ENCODE results near the gene FBXW11. TPM values are rescaled to one million over a fixed set of nuclear protein-coding genes. Genes with fewer than 3 reads are reported as not detected.
"Not testable (repeated sequence)": the region's sequence is repeated elsewhere in the genome, so short reads cannot be mapped to it uniquely, and the experiment has no call there.

The FBXW11 gene
- total RNA-seq, 4 donors from 2014 or later = 40.7 to 76.7 (median 49.1) TPM

GRCh38 chr5:171888051-171888481 lies 118.4 kb downstream of the FBXW11 start:
- no peak for TF ChIP-seq POLR2A (IDR thresholded peaks at IDR 0.05)
- no peak for TF ChIP-seq CTCF (IDR thresholded peaks at IDR 0.05)
- peaks cover 0 to 15% (median 0%) of the 10 kb centered on the region in 3 donors for H3K36me3 ChIP-seq

GRCh38 chr5:171886037-171886436 lies 120.4 kb downstream of the FBXW11 start:
- H3K4me3 ChIP-seq, H3K9me3 ChIP-seq, H3K27me3 ChIP-seq, DNase-seq, H3K4me1 ChIP-seq, H3K27ac ChIP-seq: not testable (repeated sequence)
- peaks cover 0 to 15% (median 0%) of the 10 kb centered on the region in 3 donors for H3K36me3 ChIP-seq

More at GRCh38 chr5:171888051-171888481, 118.4 kb downstream of the FBXW11 start:
- no peak overlapping the region for H3K27ac ChIP-seq
- no peaks in the 10 kb centered on the region for H3K9me3 ChIP-seq
- no peak overlapping the region for H3K4me3 ChIP-seq
- no peak for DNase-seq
- H3K27me3 ChIP-seq = no peaks in the 10 kb centered on the region
- H3K4me1 ChIP-seq = no peaks in the 10 kb centered on the region

- H3K4me1 ChIP-seq = no peaks in the 10 kb centered on the region
- H3K4me3 ChIP-seq = no peak overlapping the region
- peaks cover 0 to 10% (median 0%) of the 10 kb centered on the region in 3 donors for H3K36me3 ChIP-seq
- H3K27ac ChIP-seq = no peak overlapping the region
- DNase-seq = no peak
- no peaks in the 10 kb centered on the region for H3K27me3 ChIP-seq
- no peak for TF ChIP-seq POLR2A (IDR thresholded peaks at IDR 0.05)
- TF ChIP-seq CTCF (IDR thresholded peaks at IDR 0.05) = no peak
- no peaks in the 10 kb centered on the region for H3K9me3 ChIP-seq
Measured at GRCh38 chr5:171882118-171882517, 124.3 kb downstream of the FBXW11 start.

- Histone ChIP-seq H3K27me3 (no peaks in the 10 kb centered on the region), H3K36me3 (peaks cover 0 to 79% (median 0%) of the 10 kb centered on the region in 3 donors), H3K9me3 (no peaks in the 10 kb centered on the region), H3K27ac (no peak overlapping the region), H3K4me3 (no peak overlapping the region), H3K4me1 (no peaks in the 10 kb centered on the region)
- DNase-seq = no peak
- TF ChIP-seq CTCF (IDR thresholded peaks at IDR 0.05) = no peak
- TF ChIP-seq POLR2A (IDR thresholded peaks at IDR 0.05) = no peak
Measured at GRCh38 chr5:171874234-171874633, 132.2 kb downstream of the FBXW11 start.

GRCh38 chr5:171872666-171873065 lies 133.8 kb downstream of the FBXW11 start:
- no peaks in the 10 kb centered on the region for H3K4me1 ChIP-seq
- H3K27ac ChIP-seq = no peak overlapping the region
- peaks cover 0 to 93% (median 0%) of the 10 kb centered on the region in 3 donors for H3K36me3 ChIP-seq
- H3K4me3 ChIP-seq = no peak overlapping the region
- no peak for TF ChIP-seq CTCF (IDR thresholded peaks at IDR 0.05)
- TF ChIP-seq POLR2A (IDR thresholded peaks at IDR 0.05) = no peak
- no peaks in the 10 kb centered on the region for H3K27me3 ChIP-seq
- no peak for DNase-seq
- no peaks in the 10 kb centered on the region for H3K9me3 ChIP-seq

GRCh38 chr5:171871711-171872110 lies 134.7 kb downstream of the FBXW11 start:
- Histone ChIP-seq H3K4me1 (no peaks in the 10 kb centered on the region), H3K27ac (no peak overlapping the region), H3K9me3 (no peaks in the 10 kb centered on the region), H3K27me3 (no peaks in the 10 kb centered on the region), H3K4me3 (no peak overlapping the region), H3K36me3 (peaks cover 0 to 89% (median 0%) of the 10 kb centered on the region in 3 donors)
- DNase-seq = no peak
- no peak for TF ChIP-seq CTCF (IDR thresholded peaks at IDR 0.05)
- TF ChIP-seq POLR2A (IDR thresholded peaks at IDR 0.05) = no peak
